HUDEP-2 (cell line): ENCODE data around the gene PITPNM1.
A peak's percentile ranks its signal among the peaks of the same experiment; 100 is the strongest.

Experiments used
- DNase-seq, 76 experiments: peaks; one replicate each; lab custom pipeline; 2025; ENCODE audit not compliant: unreplicated experiment in 76 of 76; lab: John Stamatoyannopoulos, UW

Gene PITPNM1

GRCh38 chr11:67468456-67468758 lies 36.8 kb downstream of the PITPNM1 start:
- DNase-seq, result no peak

- no peak for DNase-seq
Measured at GRCh38 chr11:67468056-67468455, 37.1 kb downstream of the PITPNM1 start.

GRCh38 chr11:67466962-67467771 lies 38.0 kb downstream of the PITPNM1 start:
- DNase-seq, result no peak

- DNase-seq, result no peak
Measured at GRCh38 chr11:67466367-67466766, 38.8 kb downstream of the PITPNM1 start.

GRCh38 chr11:67465530-67465929 lies 39.6 kb downstream of the PITPNM1 start:
- peak in 15 of 76 experiments; percentile 7 to 46 (median 17) for DNase-seq

- DNase-seq, result peak in 1 of 76 experiments; percentile 46
Measured at GRCh38 chr11:67465189-67465510, 40.0 kb downstream of the PITPNM1 start.

- DNase-seq, result peak in 75 of 76 experiments; percentile 30 to 92 (median 84)
Measured at GRCh38 chr11:67464411-67465188, 40.6 kb downstream of the PITPNM1 start.

- DNase-seq, result peak in 52 of 76 experiments; percentile 8 to 93 (median 56)
Measured at GRCh38 chr11:67463680-67464410, 41.3 kb downstream of the PITPNM1 start.

- no peak for DNase-seq
Measured at GRCh38 chr11:67463186-67463585, 42.0 kb downstream of the PITPNM1 start.

GRCh38 chr11:67458266-67458665 lies 46.9 kb downstream of the PITPNM1 start:
- DNase-seq, result no peak

GRCh38 chr11:67457453-67457852 lies 47.7 kb downstream of the PITPNM1 start:
- no peak for DNase-seq

GRCh38 chr11:67456068-67456705 lies 49.0 kb downstream of the PITPNM1 start:
- DNase-seq, result no peak

GRCh38 chr11:67455054-67455453 lies 50.1 kb downstream of the PITPNM1 start, which contains the start of gene CABP4:
TSS of gene CABP4 (plus strand) at chr11:67455354. CDS start at chr11:67455424, 70 bp downstream.
- no peak for DNase-seq

- DNase-seq, result no peak
Measured at GRCh38 chr11:67453816-67454732, 51.1 kb downstream of the PITPNM1 start.

- no peak for DNase-seq
Measured at GRCh38 chr11:67452141-67452952, 52.8 kb downstream of the PITPNM1 start, which contains the start of gene GPR152. TSS of gene GPR152 (minus strand) at chr11:67452729. CDS start at chr11:67452724, 5 bp downstream.

GRCh38 chr11:67451658-67451976 lies 53.5 kb downstream of the PITPNM1 start:
- DNase-seq, result no peak

- DNase-seq, result no peak
Measured at GRCh38 chr11:67450796-67451657, 54.1 kb downstream of the PITPNM1 start.
